ENCODE results near the gene PPARG.
"Not testable (repeated sequence)": the region's sequence is repeated elsewhere in the genome, so short reads cannot be mapped to it uniquely, and the experiment has no call there.

Gene PPARG

GRCh38 chr3:12461097-12461649, 172.3 kb downstream of the PPARG start:
- Mint-ChIP-seq H3K9me3 (no peaks in the 10 kb centered on the region), H3K4me1 (peaks cover 24% of the 10 kb centered on the region), H3K36me3 (ENCODE audit: low read depth) (no peaks in the 10 kb centered on the region), H3K4me3 (no peak overlapping the region), H3K27ac (peak overlapping the region; percentile 15), H3K27me3 (no peaks in the 10 kb centered on the region)
- peak; percentile 86 for ATAC-seq
- peak; percentile 53 for DNase-seq

GRCh38 chr3:12462159-12462947, 173.5 kb downstream of the PPARG start:
- H3K27ac Mint-ChIP-seq, result no peak overlapping the region
- H3K27me3 Mint-ChIP-seq, result no peaks in the 10 kb centered on the region
- H3K9me3 Mint-ChIP-seq, result no peaks in the 10 kb centered on the region
- no peak for ATAC-seq
- no peak overlapping the region for H3K4me3 Mint-ChIP-seq
- H3K36me3 Mint-ChIP-seq (ENCODE audit: low read depth), result no peaks in the 10 kb centered on the region
- peaks cover 24% of the 10 kb centered on the region for H3K4me1 Mint-ChIP-seq
- DNase-seq, result peak; percentile 29

DNA sequence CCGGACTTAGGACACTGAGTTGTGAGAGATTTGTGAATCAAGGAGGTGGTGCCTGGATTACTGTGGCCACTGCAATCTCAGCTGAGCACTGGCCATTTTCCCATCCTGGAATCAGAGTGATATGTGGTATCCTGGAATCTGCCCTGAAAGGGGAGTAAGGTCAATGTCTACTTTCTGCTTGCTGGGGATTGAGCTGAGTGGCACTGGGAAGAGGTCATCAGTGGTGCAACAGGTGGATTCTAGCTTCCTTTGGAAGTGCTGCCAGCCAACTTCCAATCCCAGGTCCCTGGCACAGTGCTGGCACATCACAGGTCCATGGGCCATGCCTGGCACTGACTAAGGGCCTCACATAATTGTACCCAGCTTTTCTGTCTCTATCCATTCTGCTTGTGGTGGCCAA, 174.8 kb downstream of the PPARG start:
- Mint-ChIP-seq H3K4me3 (no peak overlapping the region), H3K4me1 (peaks cover 24% of the 10 kb centered on the region), H3K27me3 (peaks cover 2% of the 10 kb centered on the region), H3K9me3 (no peaks in the 10 kb centered on the region), H3K36me3 (ENCODE audit: low read depth) (no peaks in the 10 kb centered on the region), H3K27ac (no peak overlapping the region)
- DNase-seq, result no peak
- no peak for ATAC-seq

DNA sequence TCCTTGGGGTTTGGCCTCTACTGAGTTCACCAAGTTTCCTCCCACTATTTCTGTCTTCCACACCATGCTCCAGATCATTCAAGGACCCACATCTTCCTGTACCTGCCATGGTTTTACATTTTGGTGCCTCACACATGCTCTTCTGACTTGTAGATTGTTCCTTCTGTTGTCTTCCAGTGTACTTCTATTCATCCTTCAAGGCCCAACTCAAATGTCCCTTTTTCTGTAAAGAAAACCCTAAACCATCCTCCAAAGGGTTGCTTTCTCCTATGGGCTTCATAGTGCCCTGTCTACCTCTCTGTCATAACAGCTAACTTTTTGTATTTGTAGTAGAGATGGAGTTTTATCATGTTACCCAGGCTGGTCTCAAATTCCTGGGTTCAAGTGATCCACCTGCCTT, 175.3 kb downstream of the PPARG start:
- DNase-seq, result no peak
- Mint-ChIP-seq H3K4me1 (peaks cover 24% of the 10 kb centered on the region), H3K4me3 (no peak overlapping the region), H3K36me3 (ENCODE audit: low read depth) (no peaks in the 10 kb centered on the region), H3K9me3 (no peaks in the 10 kb centered on the region), H3K27ac (no peak overlapping the region), H3K27me3 (peaks cover 2% of the 10 kb centered on the region)
- no peak for ATAC-seq

DNA sequence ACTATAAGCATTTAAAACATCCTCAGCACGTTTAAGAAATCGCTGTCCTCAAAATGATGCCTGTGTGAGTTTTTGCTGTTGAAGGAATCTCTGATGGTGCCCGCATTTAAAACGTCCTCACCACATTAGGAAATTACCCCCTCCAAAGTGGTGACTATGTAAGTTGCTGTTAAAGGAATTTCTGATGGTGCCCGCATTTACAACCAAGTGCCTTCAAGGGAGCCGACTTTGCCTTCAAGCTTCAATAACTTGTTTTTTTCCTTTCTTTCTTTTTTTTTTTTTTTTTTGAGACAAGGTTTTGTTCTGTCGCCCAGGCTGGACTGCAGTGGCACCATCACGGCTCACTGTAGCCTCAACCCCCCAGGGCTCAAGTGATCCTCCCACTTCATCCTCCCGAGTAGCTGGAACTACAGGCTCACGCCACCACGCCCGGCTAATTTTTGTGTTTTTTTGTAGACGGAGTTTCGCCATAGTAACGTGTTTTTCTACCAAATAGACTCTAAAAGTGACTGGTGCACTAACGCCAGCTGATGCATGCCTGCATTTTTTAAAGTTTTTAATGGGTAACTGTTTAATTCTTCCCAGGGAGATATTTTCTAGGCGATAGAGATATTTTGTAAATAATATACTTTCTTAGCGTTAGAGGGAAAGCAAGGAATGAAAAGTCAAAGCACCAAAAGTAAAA, 176.4 kb downstream of the PPARG start:
- H3K27ac Mint-ChIP-seq, result no peak overlapping the region

DNA sequence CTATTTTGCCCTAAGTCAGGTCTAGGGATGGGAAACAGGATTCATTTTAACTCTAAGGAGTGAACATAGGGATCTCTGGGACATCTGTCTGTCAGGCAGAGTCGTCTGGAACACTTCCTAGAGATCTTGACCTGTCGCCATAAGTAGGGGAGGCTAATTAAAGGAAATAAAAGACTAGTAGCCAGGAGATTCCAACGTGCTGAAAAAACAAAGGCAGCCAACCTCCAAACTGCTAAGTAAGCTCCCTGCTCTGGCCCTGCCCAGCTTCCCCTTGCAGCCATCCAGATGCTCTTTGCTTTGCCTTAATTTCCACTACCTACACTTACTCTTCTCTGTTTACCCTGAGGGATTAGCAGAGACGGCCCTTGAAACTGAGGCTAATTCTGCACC, 177.0 kb downstream of the PPARG start:
- Mint-ChIP-seq H3K9me3 (no peaks in the 10 kb centered on the region), H3K27me3 (peaks cover 2% of the 10 kb centered on the region), H3K27ac (no peak overlapping the region), H3K4me3 (no peak overlapping the region), H3K36me3 (ENCODE audit: low read depth) (no peaks in the 10 kb centered on the region), H3K4me1 (peaks cover 25% of the 10 kb centered on the region)
- no peak for ATAC-seq
- no peak for DNase-seq

More for the DNA sequence above, 176.4 kb downstream of the PPARG start:
- no peaks in the 10 kb centered on the region for H3K9me3 Mint-ChIP-seq
- DNase-seq (no peak), ATAC-seq (no peak)
- no peak overlapping the region for H3K4me3 Mint-ChIP-seq
- H3K36me3 Mint-ChIP-seq (ENCODE audit: low read depth), result no peaks in the 10 kb centered on the region
- H3K4me1 Mint-ChIP-seq, result peaks cover 25% of the 10 kb centered on the region
- peaks cover 2% of the 10 kb centered on the region for H3K27me3 Mint-ChIP-seq

DNA sequence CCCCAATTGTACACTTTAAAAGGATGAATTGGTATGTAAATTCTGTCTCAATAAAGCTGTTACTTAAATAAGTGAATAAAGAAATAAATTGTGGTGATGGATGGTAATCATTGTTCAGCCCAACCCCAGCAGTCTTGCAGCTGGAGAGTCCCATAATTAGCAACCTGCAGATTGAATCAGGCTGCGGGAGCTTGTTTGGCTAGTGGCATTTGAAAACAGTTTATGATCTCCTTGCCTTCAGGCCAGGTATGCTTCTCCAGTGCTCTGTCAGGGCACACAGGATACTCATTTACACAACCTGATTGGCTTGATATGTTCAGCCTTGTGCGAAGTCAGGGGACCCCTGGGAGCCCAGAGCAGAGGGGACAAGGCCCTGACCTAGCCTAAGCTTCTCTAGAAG, 178.9 kb downstream of the PPARG start:
- Mint-ChIP-seq H3K27ac (no peak overlapping the region), H3K9me3 (no peaks in the 10 kb centered on the region), H3K36me3 (ENCODE audit: low read depth) (no peaks in the 10 kb centered on the region), H3K4me3 (no peak overlapping the region), H3K4me1 (peaks cover 27% of the 10 kb centered on the region), H3K27me3 (peaks cover 2% of the 10 kb centered on the region)
- DNase-seq, result no peak
- ATAC-seq, result no peak

DNA sequence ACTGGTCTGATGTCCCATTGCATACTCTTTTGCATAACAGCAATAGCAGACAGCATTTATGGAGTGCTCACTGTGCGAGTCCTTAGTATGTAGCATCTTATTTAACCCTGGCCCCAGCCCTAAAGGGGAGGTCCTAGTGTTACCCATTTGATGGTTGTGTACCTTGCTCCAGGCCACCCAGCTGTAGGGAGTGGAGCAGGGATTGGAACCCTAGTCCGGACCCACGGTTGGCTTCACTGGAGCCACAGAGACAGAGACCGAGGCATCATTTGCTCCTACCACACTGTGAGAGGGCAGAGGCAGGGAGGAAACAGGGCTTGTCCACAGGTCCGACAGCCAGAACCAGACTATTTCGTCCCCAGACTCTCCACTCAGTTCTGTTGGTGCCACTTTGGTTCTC, 179.4 kb downstream of the PPARG start:
- ATAC-seq (no peak), DNase-seq (no peak)
- Mint-ChIP-seq H3K36me3 (ENCODE audit: low read depth) (no peaks in the 10 kb centered on the region), H3K9me3 (no peaks in the 10 kb centered on the region), H3K4me3 (no peak overlapping the region), H3K27me3 (peaks cover 3% of the 10 kb centered on the region), H3K4me1 (peaks cover 24% of the 10 kb centered on the region), H3K27ac (no peak overlapping the region)

DNA sequence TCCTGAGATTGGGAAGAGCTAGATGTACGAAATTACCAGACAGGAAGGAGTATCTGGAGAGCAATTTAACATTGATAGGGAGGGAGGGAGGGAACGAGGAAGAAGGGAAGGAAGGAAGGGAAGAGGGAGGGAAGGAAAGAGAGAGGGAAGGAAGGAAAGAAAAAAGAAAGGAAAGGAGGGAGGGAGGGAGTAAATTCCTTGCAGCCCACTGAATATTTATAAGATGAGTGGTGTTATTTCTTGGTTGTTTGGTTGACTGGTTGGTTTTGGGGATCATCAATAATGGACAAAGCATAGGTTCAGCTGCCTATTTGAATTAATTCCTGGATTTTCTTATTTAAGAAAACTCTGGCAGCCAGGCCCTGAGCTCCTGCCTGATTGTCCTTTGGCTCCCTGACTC, 179.9 kb downstream of the PPARG start:
- DNase-seq (no peak), ATAC-seq (no peak)
- Mint-ChIP-seq H3K4me1 (peaks cover 24% of the 10 kb centered on the region), H3K36me3 (ENCODE audit: low read depth) (no peaks in the 10 kb centered on the region), H3K4me3 (no peak overlapping the region), H3K27me3 (peaks cover 4% of the 10 kb centered on the region), H3K9me3 (no peaks in the 10 kb centered on the region), H3K27ac (no peak overlapping the region)

DNA sequence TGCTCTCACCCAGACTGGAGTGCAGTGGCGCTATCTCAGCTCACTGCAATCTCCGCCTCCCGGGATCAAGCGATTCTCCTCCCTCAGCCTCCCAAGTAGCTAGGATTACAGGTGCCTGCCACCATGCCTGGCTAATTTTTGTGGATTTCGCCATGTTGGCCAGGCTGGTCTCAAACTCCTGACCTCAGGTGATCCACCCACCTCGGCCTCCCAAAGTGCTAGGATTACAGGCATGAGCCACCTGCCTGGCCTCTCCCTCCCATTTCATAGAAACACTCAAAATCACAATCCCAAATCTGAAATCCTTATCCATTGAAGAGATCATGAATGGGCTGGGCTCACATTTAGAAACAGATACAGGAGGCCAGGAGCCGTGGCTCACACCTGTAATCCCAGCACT, 180.4 kb downstream of the PPARG start:
- H3K9me3 Mint-ChIP-seq, ATAC-seq, H3K27me3 Mint-ChIP-seq: not testable (repeated sequence)

GRCh38 chr3:12470111-12470510, 181.2 kb downstream of the PPARG start:
- ATAC-seq (no peak), DNase-seq (no peak)
- Mint-ChIP-seq H3K9me3 (no peaks in the 10 kb centered on the region), H3K4me3 (no peak overlapping the region), H3K36me3 (ENCODE audit: low read depth) (no peaks in the 10 kb centered on the region), H3K4me1 (peaks cover 24% of the 10 kb centered on the region), H3K27me3 (peaks cover 4% of the 10 kb centered on the region), H3K27ac (no peak overlapping the region)

More for the DNA sequence above, 180.4 kb downstream of the PPARG start:
- DNase-seq; H3K36me3 Mint-ChIP-seq (ENCODE audit: low read depth); H3K4me3 Mint-ChIP-seq; H3K27ac Mint-ChIP-seq: not testable (repeated sequence)
- peaks cover 24% of the 10 kb centered on the region for H3K4me1 Mint-ChIP-seq

DNA sequence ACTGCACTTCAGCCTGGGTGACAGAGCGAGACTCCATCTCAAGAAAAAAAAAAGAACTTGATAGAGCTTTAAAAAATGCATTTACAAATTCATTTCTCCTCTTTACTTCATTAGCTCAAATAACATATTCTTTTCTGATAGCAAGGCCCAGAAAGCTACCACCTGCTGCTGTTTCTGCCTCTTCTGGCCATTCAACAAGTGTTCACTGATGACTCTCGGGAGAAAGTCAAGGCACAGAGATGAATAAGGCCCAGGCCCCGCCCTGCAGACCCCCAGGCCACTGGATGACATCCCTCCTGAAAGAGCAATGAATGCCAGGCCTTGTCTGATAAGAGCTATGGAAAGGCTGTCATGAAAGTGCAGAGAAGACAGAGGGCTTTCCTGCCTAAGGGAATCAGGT, 181.8 kb downstream of the PPARG start:
- Mint-ChIP-seq H3K27ac (peak overlapping the region; percentile 70), H3K36me3 (ENCODE audit: low read depth) (no peaks in the 10 kb centered on the region)
- DNase-seq, result no peak

DNA sequence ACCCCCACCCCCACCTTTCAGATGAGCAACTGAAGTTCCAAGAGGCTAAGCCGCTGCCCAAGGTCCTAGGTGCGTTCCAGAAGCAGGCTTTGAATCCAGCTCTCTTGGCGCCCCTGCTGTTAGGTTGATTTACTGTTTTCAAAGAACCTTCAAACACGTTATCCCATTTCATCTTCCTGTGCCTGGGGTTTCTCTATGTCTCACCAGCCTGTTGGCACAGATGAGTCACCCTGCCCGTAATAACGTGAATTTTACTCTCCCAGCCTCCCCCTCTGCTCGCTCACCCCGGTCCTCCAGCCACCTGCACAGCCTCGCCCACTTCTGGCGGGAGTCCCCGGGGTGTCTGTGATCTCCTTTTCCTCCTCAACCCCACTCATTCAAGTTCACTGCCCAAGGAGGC, 182.4 kb downstream of the PPARG start:
- H3K4me3 Mint-ChIP-seq, result peak overlapping the region; percentile 26
- H3K27me3 Mint-ChIP-seq, result peaks cover 4% of the 10 kb centered on the region
- no peaks in the 10 kb centered on the region for H3K9me3 Mint-ChIP-seq
- DNase-seq, result peak; percentile 70
- ATAC-seq, result peak; percentile 98
- no peaks in the 10 kb centered on the region for H3K36me3 Mint-ChIP-seq (ENCODE audit: low read depth)
- H3K4me1 Mint-ChIP-seq, result peaks cover 24% of the 10 kb centered on the region
- H3K27ac Mint-ChIP-seq, result peak overlapping the region; percentile 70

More for the DNA sequence above, 181.8 kb downstream of the PPARG start:
- H3K4me1 Mint-ChIP-seq, result peaks cover 24% of the 10 kb centered on the region
- ATAC-seq, result no peak
- peaks cover 4% of the 10 kb centered on the region for H3K27me3 Mint-ChIP-seq
- H3K9me3 Mint-ChIP-seq, result no peaks in the 10 kb centered on the region
- no peak overlapping the region for H3K4me3 Mint-ChIP-seq

- ATAC-seq (no peak), DNase-seq (no peak)
- Mint-ChIP-seq H3K9me3 (no peaks in the 10 kb centered on the region), H3K27me3 (peaks cover 4% of the 10 kb centered on the region), H3K36me3 (ENCODE audit: low read depth) (no peaks in the 10 kb centered on the region), H3K27ac (no peak overlapping the region), H3K4me1 (peaks cover 24% of the 10 kb centered on the region), H3K4me3 (no peak overlapping the region)
Measured at GRCh38 chr3:12472000-12472610, 183.2 kb downstream of the PPARG start.

DNA sequence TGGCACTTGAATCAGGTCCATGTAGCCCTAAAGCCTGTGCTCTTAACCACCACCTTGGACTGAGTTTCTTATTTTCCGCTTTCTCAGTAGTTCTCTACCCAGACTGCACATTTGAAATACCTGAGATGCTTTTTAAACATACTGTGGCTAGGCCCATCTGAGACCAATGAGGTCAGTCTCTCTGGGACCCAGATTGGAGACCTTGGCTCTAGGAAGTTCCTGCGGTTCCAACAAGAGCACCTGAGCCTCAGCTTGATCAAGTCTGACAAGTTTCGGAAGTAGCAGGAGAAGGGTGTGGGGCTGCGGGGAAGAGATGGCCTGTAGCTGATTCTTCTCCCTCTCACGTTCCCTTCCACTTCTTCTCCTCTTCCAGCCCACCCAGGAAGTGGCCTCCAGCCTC, 183.9 kb downstream of the PPARG start:
- Mint-ChIP-seq H3K9me3 (no peaks in the 10 kb centered on the region), H3K4me3 (no peak overlapping the region), H3K36me3 (ENCODE audit: low read depth) (no peaks in the 10 kb centered on the region), H3K4me1 (peaks cover 24% of the 10 kb centered on the region), H3K27me3 (peaks cover 4% of the 10 kb centered on the region), H3K27ac (no peak overlapping the region)
- ATAC-seq (no peak), DNase-seq (no peak)
